Endometrium (tissue), 2 donors: Measurements from ENCODE around the gene ASTN2.
"Not testable (repeated sequence)": the region's sequence is repeated elsewhere in the genome, so short reads cannot be mapped to it uniquely, and the experiment has no call there.

Experiments
- FAIRE-seq: peaks from 2 replicates; lab custom pipeline; 2012; peaks lifted over from hg19 to GRCh38; lab: Jason Lieb, UNC
- donor health status: control.
- donor health status: control.

The ASTN2 gene

GRCh38 chr9:117074784-117075520 is 339.9 kb downstream of the ASTN2 start:
- FAIRE-seq, result no peak

DNA sequence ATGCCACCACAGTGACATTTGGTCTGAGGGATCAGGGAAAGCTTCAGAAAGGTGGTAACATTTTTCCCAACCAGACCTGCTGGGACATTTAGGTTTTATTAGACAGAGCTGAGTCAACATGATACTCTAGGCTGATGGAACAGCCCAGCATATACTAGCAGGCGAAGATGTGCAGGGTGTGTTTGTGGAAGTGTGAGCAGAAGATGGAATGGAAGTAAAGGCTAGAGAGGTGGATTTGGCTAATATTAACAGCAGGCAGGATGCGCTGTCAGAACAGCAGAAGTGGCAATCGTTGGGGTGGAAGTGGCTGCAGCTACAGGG is 340.6 kb downstream of the ASTN2 start:
- no peak for FAIRE-seq

DNA sequence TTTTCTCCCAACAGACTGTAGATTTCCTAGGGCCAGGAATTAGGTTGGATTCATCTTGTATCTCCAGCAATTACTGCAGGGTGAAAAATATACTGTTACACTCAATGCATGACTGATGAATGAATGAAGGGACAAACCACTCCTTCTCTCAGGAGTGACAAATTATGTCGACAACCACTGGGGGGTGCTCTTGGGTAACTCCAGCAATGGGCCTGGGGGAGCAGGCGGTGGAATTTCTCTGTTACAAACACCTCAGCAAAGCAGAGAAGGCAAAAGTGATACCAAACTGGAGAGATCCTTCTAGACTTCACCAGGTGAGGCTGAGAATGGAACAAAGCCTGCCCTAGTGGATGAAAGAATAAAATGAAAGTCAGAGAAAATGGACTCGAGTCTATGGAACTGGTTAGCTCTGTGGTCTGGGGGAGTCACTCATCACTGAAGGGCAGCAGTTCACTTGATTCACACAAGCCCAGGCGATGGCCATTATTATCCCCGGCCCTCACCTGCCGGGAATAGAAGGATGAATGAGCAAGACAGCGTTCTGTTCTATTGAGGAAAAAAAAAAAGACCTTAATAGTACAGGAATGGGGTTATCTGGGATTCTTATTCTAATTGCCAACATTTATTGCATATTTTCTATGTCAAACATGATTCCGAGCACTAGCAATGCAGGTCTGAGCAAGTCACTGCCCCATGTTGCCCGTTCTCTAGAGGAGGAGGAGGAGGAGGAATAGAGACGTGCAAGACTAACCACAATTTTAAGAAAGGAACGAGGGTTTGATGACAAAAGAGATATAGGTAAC is 341.1 kb downstream of the ASTN2 start:
- no peak for FAIRE-seq

GRCh38 chr9:117073071-117073470 is 341.8 kb downstream of the ASTN2 start:
- FAIRE-seq, result no peak

GRCh38 chr9:117072216-117072615 is 342.6 kb downstream of the ASTN2 start:
- FAIRE-seq, result no peak

GRCh38 chr9:117071673-117072207 is 343.1 kb downstream of the ASTN2 start:
- FAIRE-seq, result not testable (repeated sequence)

DNA sequence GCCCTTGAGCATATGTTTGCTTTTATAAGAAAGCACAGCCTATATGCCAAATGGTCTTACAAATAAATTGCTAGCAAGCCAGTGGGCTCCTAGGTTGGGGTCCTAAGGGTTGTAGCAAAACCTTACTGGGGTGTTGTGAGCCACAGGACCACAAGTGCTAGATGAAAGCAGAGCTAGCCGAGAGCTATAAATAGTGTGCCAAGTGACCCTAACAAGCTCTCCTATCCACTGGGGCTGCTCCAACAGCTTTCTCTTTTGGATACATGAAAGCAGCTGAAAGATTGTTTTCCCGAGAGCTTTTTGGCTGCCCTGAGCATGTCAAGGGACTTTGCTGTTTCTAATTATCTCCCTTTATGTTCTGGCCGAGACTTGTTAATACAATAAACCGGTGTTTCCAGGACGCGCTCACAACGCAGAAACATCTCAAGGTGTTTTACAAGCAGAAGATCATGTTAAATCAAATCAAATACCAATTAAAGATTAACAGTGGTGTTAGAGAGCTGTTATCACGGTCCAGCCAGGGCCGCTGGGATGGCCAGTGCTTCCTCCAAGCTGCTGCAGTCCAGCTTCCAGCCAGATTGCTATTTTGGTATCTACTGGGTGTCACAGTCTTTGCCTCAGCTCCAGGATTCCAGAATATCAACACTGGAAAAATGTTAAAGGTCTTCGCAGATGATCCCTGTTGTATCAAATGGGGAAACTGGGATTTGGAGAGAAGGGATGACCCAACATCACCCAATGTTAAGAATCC is 351.0 kb downstream of the ASTN2 start:
- FAIRE-seq, result no peak

DNA sequence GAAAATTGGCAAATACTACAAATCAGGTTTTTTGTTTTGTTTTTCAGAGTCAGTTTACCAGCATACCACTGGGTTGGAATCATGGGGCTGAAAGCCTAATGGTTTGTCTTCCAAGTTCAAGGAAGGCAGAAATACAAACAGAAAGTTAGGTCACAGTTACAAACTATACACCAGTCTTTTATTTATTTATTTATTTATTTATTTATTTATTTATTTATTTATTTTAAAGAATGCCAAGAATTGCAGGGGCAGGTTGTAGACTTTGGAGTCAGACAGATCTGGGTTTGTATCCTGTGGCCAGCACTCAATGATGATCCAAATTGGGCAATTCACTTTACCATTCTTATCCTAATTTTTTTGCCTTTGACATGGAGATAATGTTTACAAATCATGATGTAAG is 353.9 kb downstream of the ASTN2 start:
- no peak for FAIRE-seq

- FAIRE-seq, result no peak
Observed at GRCh38 chr9:117050007-117050406, 364.9 kb downstream of the ASTN2 start.

- FAIRE-seq, result no peak
Observed at GRCh38 chr9:117046666-117047327, 368.1 kb downstream of the ASTN2 start.

DNA sequence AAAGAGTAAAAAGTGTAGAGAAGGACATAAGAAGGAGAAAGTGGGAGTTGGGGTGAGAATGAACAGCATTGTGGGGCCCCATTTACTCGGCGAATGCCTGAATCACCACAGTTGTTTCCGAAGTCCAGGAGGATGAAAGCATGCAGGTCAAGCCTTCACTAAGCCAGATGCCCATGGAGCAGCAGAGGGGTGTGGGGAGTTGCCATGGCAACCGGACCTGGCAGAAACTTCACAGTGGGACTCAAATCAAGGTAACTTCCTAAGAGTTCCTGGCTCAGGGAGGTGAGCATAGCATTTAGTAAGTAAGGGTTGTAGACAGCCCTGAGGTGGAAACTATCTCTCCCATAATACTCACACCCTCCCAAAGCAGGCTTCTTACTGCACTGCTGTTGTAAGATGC is 370.6 kb downstream of the ASTN2 start:
- FAIRE-seq, result no peak

DNA sequence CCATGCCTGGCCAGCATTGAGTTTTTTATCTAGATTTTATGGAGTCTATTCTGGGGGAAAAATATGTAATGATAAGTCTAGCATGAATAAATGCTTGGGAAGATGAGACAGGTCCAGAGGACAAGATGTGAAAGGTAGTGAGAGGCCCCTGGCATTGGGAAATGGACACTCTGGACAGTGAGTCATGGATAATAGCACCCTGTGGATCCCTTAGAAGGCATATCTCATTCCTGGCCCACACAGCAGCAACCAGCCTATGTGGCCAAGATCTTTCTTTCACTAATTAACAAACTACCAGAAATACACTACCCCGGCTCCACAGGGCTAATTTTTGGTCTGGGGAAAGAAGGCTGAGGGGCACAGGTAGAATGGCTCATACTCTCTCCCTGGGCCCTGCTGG is 371.7 kb downstream of the ASTN2 start:
- no peak for FAIRE-seq

DNA sequence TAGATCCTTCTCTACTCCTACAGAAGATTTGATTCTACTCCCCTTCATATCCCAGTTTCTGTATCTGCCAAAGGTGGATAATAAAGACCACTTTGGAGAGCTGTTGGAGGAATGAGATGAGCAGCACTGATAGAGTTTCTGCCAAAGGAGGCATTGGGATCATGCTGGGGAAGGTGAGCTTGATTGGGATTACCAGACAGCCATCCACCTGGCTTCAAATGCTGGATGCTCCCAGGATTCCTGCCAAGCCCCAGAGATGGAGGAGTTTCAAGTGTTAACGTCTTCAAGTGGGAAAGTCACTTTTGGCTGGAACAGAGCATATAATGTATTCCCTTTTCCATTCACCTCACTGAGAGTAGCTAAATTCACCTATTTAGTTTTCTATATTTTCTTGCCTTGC is 379.3 kb downstream of the ASTN2 start:
- FAIRE-seq, result no peak

DNA sequence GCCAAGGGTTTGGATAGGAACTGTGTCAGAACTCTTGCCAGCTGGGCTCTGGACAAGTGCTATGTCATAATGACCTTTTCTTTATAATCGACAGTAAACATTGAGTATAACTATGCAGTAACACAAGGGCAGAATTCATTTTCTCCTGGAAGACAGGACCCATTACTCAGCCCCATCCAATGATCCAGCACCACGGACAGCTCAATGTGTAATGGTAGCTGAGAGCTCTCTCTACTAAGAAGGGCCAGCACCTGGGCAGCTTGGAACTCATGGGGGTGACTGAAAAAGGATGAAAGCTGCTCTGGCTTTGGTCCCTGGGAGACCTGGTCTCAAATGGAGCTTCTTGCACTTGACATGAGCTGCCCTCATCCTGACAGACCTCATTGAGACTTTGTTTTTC is 380.0 kb downstream of the ASTN2 start:
- no peak for FAIRE-seq

DNA sequence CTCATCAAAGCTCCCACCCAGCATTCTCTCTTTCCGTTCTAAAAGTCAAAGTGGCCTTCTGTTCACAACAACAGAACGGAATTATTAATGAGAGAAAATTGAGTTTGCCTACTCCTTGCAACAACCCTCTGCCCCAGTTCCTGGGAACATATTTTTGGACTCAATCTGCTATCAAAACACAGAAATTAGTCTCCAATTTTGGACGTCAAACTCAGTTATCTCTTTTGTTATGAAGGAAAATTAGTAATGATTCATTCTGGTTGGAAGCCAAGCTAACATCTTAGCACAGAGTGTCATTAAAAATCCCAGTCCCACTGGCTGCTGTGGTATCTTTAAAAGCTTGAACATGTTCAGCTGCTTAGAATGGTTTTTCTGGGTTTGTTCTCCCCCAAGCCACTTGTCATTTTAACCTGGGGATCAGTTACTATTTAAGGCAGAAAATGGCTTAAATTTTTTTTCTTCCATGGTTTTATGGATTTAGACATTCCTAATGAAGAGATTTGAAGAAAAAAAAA is 384.5 kb downstream of the ASTN2 start:
- no peak for FAIRE-seq

- FAIRE-seq, result no peak
Observed at GRCh38 chr9:117029341-117029740, 385.5 kb downstream of the ASTN2 start.

GRCh38 chr9:117028103-117028858 is 386.6 kb downstream of the ASTN2 start:
- no peak for FAIRE-seq

GRCh38 chr9:117021906-117022305 is 393.0 kb downstream of the ASTN2 start:
- no peak for FAIRE-seq

DNA sequence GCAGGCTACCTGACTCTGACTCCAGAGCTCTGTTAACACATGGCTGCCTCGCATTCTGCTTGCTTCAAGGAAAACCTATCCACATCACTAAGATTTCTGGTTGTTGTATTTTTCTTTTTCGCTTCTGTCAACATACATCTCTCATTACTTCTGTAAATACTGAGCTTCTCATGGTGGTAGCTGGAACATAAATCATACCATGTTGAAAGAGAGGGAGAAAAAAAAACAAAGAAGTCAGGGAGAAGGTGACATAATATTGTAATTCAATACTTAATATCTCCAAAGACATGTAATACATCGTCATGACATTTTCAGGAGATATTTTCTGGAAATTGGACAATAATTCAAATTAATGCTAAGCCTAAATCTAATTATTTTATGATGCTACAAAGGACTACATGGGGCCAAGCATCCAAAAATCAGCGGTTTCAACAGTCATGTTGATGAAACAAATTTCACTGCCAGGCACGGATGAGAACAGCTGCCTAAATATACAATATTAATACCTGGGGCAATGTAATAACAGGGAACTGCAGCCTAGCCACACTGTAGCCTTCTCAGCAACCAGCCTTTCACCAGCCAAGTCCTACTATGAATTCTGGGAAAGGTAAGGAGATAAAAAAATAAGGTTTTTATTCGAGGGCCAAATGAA is 395.8 kb downstream of the ASTN2 start:
- FAIRE-seq, result no peak

- FAIRE-seq, result no peak
Observed at GRCh38 chr9:117017414-117017985, 397.4 kb downstream of the ASTN2 start.
